Astrocyte (in vitro differentiated cells and primary cell): ENCODE data around the gene MAFF. TPM values are rescaled to one million over a fixed set of nuclear protein-coding genes. Genes with fewer than 3 reads are reported as not detected.
A peak's percentile ranks its signal among the peaks of the same experiment; 100 is the strongest.

ENCODE experiments used
- DNase-seq: peaks from one replicate; pipeline ENCODE4 v3.0.0-alpha.2; 2010; ENCODE audit warnings: low read depth
- FAIRE-seq: peaks from 2 replicates; lab custom pipeline; 2011; peaks lifted over from hg19 to GRCh38; lab: Jason Lieb, UNC
- H2AFZ ChIP-seq: 2 replicates; pipeline ENCODE4 v1.6.0; 2012; ENCODE audit warnings: low read depth, low read length, inconsistent platforms
- H3K27ac ChIP-seq: 2 replicates; pipeline ENCODE4 v1.5.1; 2011; ENCODE audit warnings: low read depth, low read length, inconsistent platforms
- H3K27me3 ChIP-seq: 2 replicates; pipeline ENCODE4 v1.6.0; 2011; ENCODE audit warnings: low read length, inconsistent platforms; ENCODE audit not compliant: insufficient read depth
- H3K36me3 ChIP-seq: 2 replicates; pipeline ENCODE4 v1.5.1; 2011; ENCODE audit warnings: low read length, inconsistent platforms; ENCODE audit not compliant: insufficient read depth
- H3K4me1 ChIP-seq: 2 replicates; pipeline ENCODE4 v1.5.1; 2011; ENCODE audit warnings: low read length, inconsistent platforms; ENCODE audit not compliant: insufficient read depth
- H3K4me2 ChIP-seq: 2 replicates; pipeline ENCODE4 v1.6.0; 2012; ENCODE audit warnings: low read length, inconsistent platforms
- H3K4me3 ChIP-seq: 2 replicates; pipeline ENCODE4 v1.5.1; 2011; ENCODE audit warnings: low read depth, mild to moderate bottlenecking, low read length, inconsistent platforms; ENCODE audit not compliant: insufficient read depth
- H3K79me2 ChIP-seq: 2 replicates; pipeline ENCODE4 v1.6.0; 2012; ENCODE audit warnings: mild to moderate bottlenecking, low read length, inconsistent platforms; ENCODE audit not compliant: insufficient read depth
- H3K9ac ChIP-seq: 2 replicates; pipeline ENCODE4 v1.6.0; 2012; ENCODE audit warnings: mild to moderate bottlenecking, low read length, inconsistent platforms
- H3K9me3 ChIP-seq: 2 replicates; pipeline ENCODE4 v1.5.1; 2012; ENCODE audit warnings: low read depth, mild to moderate bottlenecking, low read length, inconsistent platforms; ENCODE audit not compliant: insufficient read depth
- H4K20me1 ChIP-seq: 2 replicates; pipeline ENCODE4 v1.6.0; 2012; ENCODE audit warnings: low read length, inconsistent platforms; ENCODE audit not compliant: insufficient read depth
- H3K27ac Mint-ChIP-seq: one replicate; pipeline ENCODE4 v1.8.0; 2021; ENCODE audit warnings: mild to moderate bottlenecking, mixed read lengths; ENCODE audit not compliant: unreplicated experiment
- H3K27me3 Mint-ChIP-seq: one replicate; pipeline ENCODE4 v1.8.0; 2021; ENCODE audit warnings: low read depth, mixed read lengths; ENCODE audit not compliant: unreplicated experiment
- H3K36me3 Mint-ChIP-seq: one replicate; pipeline ENCODE4 v1.8.0; 2021; ENCODE audit warnings: low read depth, mixed read lengths; ENCODE audit not compliant: unreplicated experiment
- H3K4me1 Mint-ChIP-seq: one replicate; pipeline ENCODE4 v1.8.0; 2021; ENCODE audit warnings: low read depth, mixed read lengths; ENCODE audit not compliant: unreplicated experiment
- H3K4me3 Mint-ChIP-seq: one replicate; pipeline ENCODE4 v1.8.0; 2021; ENCODE audit warnings: mild to moderate bottlenecking, moderate library complexity, mixed read lengths; ENCODE audit not compliant: unreplicated experiment
- H3K9me3 Mint-ChIP-seq: one replicate; pipeline ENCODE4 v1.8.0; 2021; ENCODE audit warnings: mild to moderate bottlenecking, mixed read lengths; ENCODE audit not compliant: unreplicated experiment
- EZH2 ChIP-seq: IDR thresholded peaks from 2 replicates; pipeline ENCODE4 v1.6.1; 2012; ENCODE audit warnings: mild to moderate bottlenecking, low read length, inconsistent platforms; ENCODE audit not compliant: insufficient read depth
- total RNA-seq: library from RNA; stranded (reverse); gene quantifications from 2 replicates; pipeline ENCODE4 v1.2.1, GENCODE V29; 2021
- TF ChIP-seq, protein P1 (sequence below): IDR thresholded peaks from 2 replicates; pipeline ENCODE4 v1.5.1; 2011; ENCODE audit warnings: low read depth, mild to moderate bottlenecking, inconsistent platforms, low read length, moderate library complexity; ENCODE audit not compliant: insufficient read depth

Gene MAFF
- total RNA-seq, 1 donor from 2014 or later: 18.2 TPM

DNA sequence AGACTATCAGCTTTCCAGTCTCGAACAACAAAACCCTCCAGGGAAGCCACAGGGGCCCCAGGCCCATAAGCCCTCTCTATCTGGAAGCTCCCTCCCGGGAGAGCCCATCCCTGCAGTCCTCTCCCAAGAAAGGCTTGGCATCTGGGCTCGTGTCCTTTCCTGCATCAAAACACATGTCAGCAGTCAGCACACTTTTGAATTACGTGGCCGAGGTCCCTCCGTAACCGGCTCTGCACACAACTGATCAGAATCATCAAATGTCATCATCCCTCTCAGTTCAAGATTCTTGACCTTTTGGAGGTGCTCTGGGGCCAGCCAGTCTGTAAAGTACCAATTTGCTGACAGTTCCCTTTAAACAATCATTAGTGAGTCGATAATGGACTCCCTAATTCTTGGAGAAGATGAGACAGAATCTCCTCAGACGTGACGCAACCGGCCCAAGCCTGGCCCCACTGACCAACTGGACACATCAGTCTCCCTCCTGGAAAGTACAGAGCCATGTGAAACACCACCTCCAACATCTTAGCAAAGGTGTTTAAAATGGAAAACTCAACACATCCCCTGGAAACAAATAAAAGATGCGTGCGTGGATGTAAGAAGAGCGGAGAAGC lies 33.6 kb downstream of the MAFF start:
- no peak for TF ChIP-seq EZH2
- TF ChIP-seq, protein P1, sequence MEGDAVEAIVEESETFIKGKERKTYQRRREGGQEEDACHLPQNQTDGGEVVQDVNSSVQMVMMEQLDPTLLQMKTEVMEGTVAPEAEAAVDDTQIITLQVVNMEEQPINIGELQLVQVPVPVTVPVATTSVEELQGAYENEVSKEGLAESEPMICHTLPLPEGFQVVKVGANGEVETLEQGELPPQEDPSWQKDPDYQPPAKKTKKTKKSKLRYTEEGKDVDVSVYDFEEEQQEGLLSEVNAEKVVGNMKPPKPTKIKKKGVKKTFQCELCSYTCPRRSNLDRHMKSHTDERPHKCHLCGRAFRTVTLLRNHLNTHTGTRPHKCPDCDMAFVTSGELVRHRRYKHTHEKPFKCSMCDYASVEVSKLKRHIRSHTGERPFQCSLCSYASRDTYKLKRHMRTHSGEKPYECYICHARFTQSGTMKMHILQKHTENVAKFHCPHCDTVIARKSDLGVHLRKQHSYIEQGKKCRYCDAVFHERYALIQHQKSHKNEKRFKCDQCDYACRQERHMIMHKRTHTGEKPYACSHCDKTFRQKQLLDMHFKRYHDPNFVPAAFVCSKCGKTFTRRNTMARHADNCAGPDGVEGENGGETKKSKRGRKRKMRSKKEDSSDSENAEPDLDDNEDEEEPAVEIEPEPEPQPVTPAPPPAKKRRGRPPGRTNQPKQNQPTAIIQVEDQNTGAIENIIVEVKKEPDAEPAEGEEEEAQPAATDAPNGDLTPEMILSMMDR: no peak
- Histone ChIP-seq H3K79me2 (peaks cover 49% of the 10 kb centered on the region), H3K27me3 (no peaks in the 10 kb centered on the region), H4K20me1 (peaks cover 4% of the 10 kb centered on the region), H3K36me3 (peaks cover 30% of the 10 kb centered on the region), H3K4me2 (no peak overlapping the region), H2AFZ (no peak overlapping the region), H3K4me3 (no peak overlapping the region), H3K4me1 (peaks cover 21% of the 10 kb centered on the region), H3K27ac (no peak overlapping the region), H3K9me3 (no peaks in the 10 kb centered on the region), H3K9ac (no peak overlapping the region)
- no peak for DNase-seq
- no peaks in the 10 kb centered on the region for H3K9me3 Mint-ChIP-seq
- H3K4me1 Mint-ChIP-seq: peaks cover 23% of the 10 kb centered on the region
- no peak for FAIRE-seq
- no peak overlapping the region for H3K27ac Mint-ChIP-seq
- peaks cover 45% of the 10 kb centered on the region for H3K36me3 Mint-ChIP-seq
- no peaks in the 10 kb centered on the region for H3K27me3 Mint-ChIP-seq
- no peak overlapping the region for H3K4me3 Mint-ChIP-seq

DNA sequence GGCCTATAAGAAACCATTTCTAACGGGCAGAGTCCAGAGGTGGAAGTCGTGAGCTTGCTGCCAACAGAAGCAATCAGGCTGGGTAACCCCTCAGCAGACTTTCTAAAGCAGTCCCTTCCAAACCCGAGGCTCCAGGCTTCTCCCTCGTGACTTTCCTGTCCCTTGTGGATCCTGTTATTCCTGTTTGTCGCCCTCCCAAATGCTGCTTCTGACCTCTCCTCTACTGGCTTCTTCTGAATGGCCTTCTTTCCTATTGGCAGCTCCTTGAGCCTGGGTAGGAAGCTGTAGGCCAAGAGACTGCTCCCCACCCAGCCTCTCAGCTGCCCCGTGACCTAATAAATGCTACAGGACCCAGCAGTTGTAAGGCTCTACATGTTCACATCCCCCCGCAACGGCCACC lies 35.0 kb downstream of the MAFF start:
- H3K9ac ChIP-seq: no peak overlapping the region
- H3K27me3 ChIP-seq: no peaks in the 10 kb centered on the region
- H4K20me1 ChIP-seq: peaks cover 4% of the 10 kb centered on the region
- H3K4me1 Mint-ChIP-seq: peaks cover 33% of the 10 kb centered on the region
- TF ChIP-seq EZH2: no peak
- TF ChIP-seq, protein P1: no peak
- no peak overlapping the region for H3K4me3 Mint-ChIP-seq
- H3K4me3 ChIP-seq: no peak overlapping the region
- H3K36me3 ChIP-seq: peaks cover 19% of the 10 kb centered on the region
- no peak overlapping the region for H2AFZ ChIP-seq
- peaks cover 32% of the 10 kb centered on the region for H3K4me1 ChIP-seq
- DNase-seq (no peak), FAIRE-seq (no peak)
- peak overlapping the region; percentile 80 for H3K27ac Mint-ChIP-seq
- peaks cover 49% of the 10 kb centered on the region for H3K79me2 ChIP-seq
- H3K4me2 ChIP-seq: no peak overlapping the region
- no peaks in the 10 kb centered on the region for H3K9me3 Mint-ChIP-seq
- no peak overlapping the region for H3K27ac ChIP-seq
- H3K27me3 Mint-ChIP-seq: no peaks in the 10 kb centered on the region
- H3K9me3 ChIP-seq: no peaks in the 10 kb centered on the region
- H3K36me3 Mint-ChIP-seq: peaks cover 35% of the 10 kb centered on the region

DNA sequence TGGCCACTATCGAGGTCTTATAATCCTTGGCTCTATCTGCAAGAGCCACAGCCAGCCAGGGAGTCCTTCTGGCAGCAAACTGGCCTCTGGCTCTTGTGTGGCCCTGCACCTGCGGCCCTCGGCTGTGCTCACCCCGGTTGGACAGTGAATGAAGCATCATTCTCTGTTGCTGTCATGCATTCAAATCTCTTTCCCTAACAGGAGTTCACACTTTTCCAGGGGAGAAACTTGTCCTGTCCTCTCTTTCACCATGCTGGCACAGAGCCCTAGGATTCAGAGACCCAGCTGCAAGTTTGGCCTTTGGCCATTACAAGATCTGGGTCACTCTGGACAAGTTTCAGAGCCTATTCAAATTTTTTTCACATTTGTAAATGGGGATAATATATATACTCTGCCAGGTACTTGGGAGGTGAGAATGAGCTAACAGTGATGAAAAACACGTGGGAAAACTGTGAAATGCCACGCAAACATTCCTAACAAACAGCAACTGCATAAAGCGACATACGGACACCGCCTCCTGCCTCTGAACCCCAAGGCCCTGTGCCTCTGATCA lies 36.8 kb downstream of the MAFF start:
- H3K79me2 ChIP-seq: peaks cover 43% of the 10 kb centered on the region
- H3K4me3 ChIP-seq: no peak overlapping the region
- peaks cover 34% of the 10 kb centered on the region for H3K4me1 Mint-ChIP-seq
- FAIRE-seq (no peak), DNase-seq (no peak)
- no peaks in the 10 kb centered on the region for H3K27me3 Mint-ChIP-seq
- H3K4me2 ChIP-seq: peak overlapping the region; percentile 83
- peak overlapping the region; percentile 99 for H3K27ac ChIP-seq
- H2AFZ ChIP-seq: peak overlapping the region; percentile 11
- TF ChIP-seq, protein P1: no peak
- TF ChIP-seq EZH2: no peak
- peaks cover 39% of the 10 kb centered on the region for H3K4me1 ChIP-seq
- H3K9me3 Mint-ChIP-seq: no peaks in the 10 kb centered on the region
- peaks cover 9% of the 10 kb centered on the region for H3K36me3 ChIP-seq
- H3K27me3 ChIP-seq: no peaks in the 10 kb centered on the region
- H3K9ac ChIP-seq: peak overlapping the region; percentile 90
- no peaks in the 10 kb centered on the region for H3K9me3 ChIP-seq
- H4K20me1 ChIP-seq: peaks cover 2% of the 10 kb centered on the region
- H3K4me3 Mint-ChIP-seq: peak overlapping the region; percentile 47
- peak overlapping the region; percentile 99 for H3K27ac Mint-ChIP-seq
- H3K36me3 Mint-ChIP-seq: peaks cover 28% of the 10 kb centered on the region
